Right atrium auricular region (tissue), 2 donors: ENCODE data around the gene PRAMEF14. TPM values are rescaled to one million over a fixed set of nuclear protein-coding genes. Genes with fewer than 3 reads are reported as not detected.
"Not testable (repeated sequence)": the region's sequence is repeated elsewhere in the genome, so short reads cannot be mapped to it uniquely, and the experiment has no call there.

Experiments
- DNase-seq: peaks from one replicate; pipeline ENCODE4 v3.0.0-alpha.2; 2019; ENCODE audit warnings: low spot score
- H3K27ac ChIP-seq, 2 donors: fragments of 200-600 bp; sonication (generic); 1 replicate in 1 of 2; 2 replicates in 1 of 2; pipeline ENCODE4 v1.5.1; 2016 to 2019
- H3K27me3 ChIP-seq, 2 donors: fragments of 200-600 bp; sonication (generic); one replicate each; pipeline versions ENCODE4 v1.5.1 to v1.6.0; 2017 to 2019
- H3K36me3 ChIP-seq: fragments of 200-600 bp; sonication (generic); one replicate; pipeline ENCODE4 v1.5.1; 2016
- H3K4me1 ChIP-seq, 2 donors: fragments of 200-600 bp; sonication (generic); one replicate each; pipeline versions ENCODE4 v1.5.1 to v1.6.0; 2017 to 2019
- H3K4me3 ChIP-seq, 2 donors: fragments of 200-600 bp; sonication (generic); 1 replicate in 1 of 2; 2 replicates in 1 of 2; pipeline ENCODE4 v1.5.1; 2017 to 2019; ENCODE audit warnings: mild to moderate bottlenecking in 1 of 2, moderate library complexity in 1 of 2
- H3K9me3 ChIP-seq, 2 donors: fragments of 200-600 bp; sonication (generic); one replicate each; pipeline ENCODE4 v1.5.1; 2019
- CTCF ChIP-seq, 2 donors: fragments of 200-600 bp; sonication (generic); IDR thresholded peaks; one replicate each; pipeline ENCODE4 v1.5.1; 2019; ENCODE audit warnings: antibody characterized with exemption in 2 of 2
- total RNA-seq, 2 donors: library from RNA; depleted of rRNA; stranded (reverse); fragments of >200 nt; gene quantifications; one replicate each; pipeline ENCODE4 v1.1.0, GENCODE V29; 2016

PRAMEF14 gene
- total RNA-seq, 2 donors from 2014 or later: not detected

GRCh38 chr1:13356774-13357173 is 9.8 kb upstream of the PRAMEF14 start:
- not testable (repeated sequence) for H3K27me3 ChIP-seq, DNase-seq, H3K36me3 ChIP-seq, H3K4me3 ChIP-seq, H3K27ac ChIP-seq, H3K9me3 ChIP-seq, H3K4me1 ChIP-seq
- TF ChIP-seq CTCF (IDR thresholded peaks at IDR 0.05): peak in 1 of 2 donors; percentile 64

GRCh38 chr1:13354475-13354874 is 7.5 kb upstream of the PRAMEF14 start:
- H3K36me3 ChIP-seq, H3K4me3 ChIP-seq, H3K9me3 ChIP-seq, H3K4me1 ChIP-seq, H3K27me3 ChIP-seq, H3K27ac ChIP-seq, DNase-seq: not testable (repeated sequence)

- H3K36me3 ChIP-seq, DNase-seq, H3K4me1 ChIP-seq, H3K9me3 ChIP-seq, H3K27ac ChIP-seq, H3K27me3 ChIP-seq, H3K4me3 ChIP-seq: not testable (repeated sequence)
These were observed 6.5 kb upstream of the PRAMEF14 start for GRCh38 chr1:13353476-13353875.

- not testable (repeated sequence) for DNase-seq, H3K4me1 ChIP-seq, H3K4me3 ChIP-seq, H3K9me3 ChIP-seq, H3K27ac ChIP-seq, H3K27me3 ChIP-seq, H3K36me3 ChIP-seq
These were observed 4.4 kb downstream of the PRAMEF14 start for GRCh38 chr1:13342496-13342895.

- not testable (repeated sequence) for H3K4me3 ChIP-seq
These were observed 31.7 kb downstream of the PRAMEF14 start, which contains the start of gene PRAMEF15 for GRCh38 chr1:13315281-13315680. PRAMEF15 (plus strand) TSS chr1:13315581; CDS start chr1:13318408, 2,827 bp downstream.

GRCh38 chr1:13303239-13303638 is 43.7 kb downstream of the PRAMEF14 start, which contains the start of gene PRAMEF33:
PRAMEF33 (plus strand) TSS chr1:13303539; CDS start chr1:13305955, 2,416 bp downstream.
- not testable (repeated sequence) for H3K27me3 ChIP-seq

More at GRCh38 chr1:13315281-13315680, 31.7 kb downstream of the PRAMEF14 start, which contains the start of gene PRAMEF15:
- not testable (repeated sequence) for DNase-seq, H3K9me3 ChIP-seq, H3K4me1 ChIP-seq, H3K27me3 ChIP-seq, H3K36me3 ChIP-seq, H3K27ac ChIP-seq

GRCh38 chr1:13302197-13302596 is 44.7 kb downstream of the PRAMEF14 start:
- H3K27ac ChIP-seq, H3K4me1 ChIP-seq, H3K9me3 ChIP-seq, H3K27me3 ChIP-seq, H3K36me3 ChIP-seq, H3K4me3 ChIP-seq, DNase-seq: not testable (repeated sequence)

More at GRCh38 chr1:13303239-13303638, 43.7 kb downstream of the PRAMEF14 start, which contains the start of gene PRAMEF33:
- H3K4me3 ChIP-seq, H3K9me3 ChIP-seq, H3K4me1 ChIP-seq, DNase-seq, H3K36me3 ChIP-seq, H3K27ac ChIP-seq: not testable (repeated sequence)

GRCh38 chr1:13298699-13299098 is 48.2 kb downstream of the PRAMEF14 start:
- not testable (repeated sequence) for H3K9me3 ChIP-seq, H3K4me3 ChIP-seq, H3K4me1 ChIP-seq, DNase-seq, H3K27me3 ChIP-seq, H3K27ac ChIP-seq, H3K36me3 ChIP-seq

- H3K36me3 ChIP-seq, H3K27me3 ChIP-seq, DNase-seq, H3K9me3 ChIP-seq, H3K4me1 ChIP-seq, H3K4me3 ChIP-seq, H3K27ac ChIP-seq: not testable (repeated sequence)
These were observed 49.6 kb downstream of the PRAMEF14 start for GRCh38 chr1:13297216-13297931.

Other genes with a start within 250 kb of the PRAMEF14 start
- not detected for gene HNRNPCL2, start 230.3 kb downstream of the PRAMEF14 start, total RNA-seq
- gene PRAMEF26, start 191.1 kb downstream of the PRAMEF14 start, total RNA-seq: not detected
- not detected for gene HNRNPCL4, start 181.5 kb downstream of the PRAMEF14 start, total RNA-seq
- not detected for gene PRAMEF9, start 175.3 kb downstream of the PRAMEF14 start, total RNA-seq
- not detected for gene PRAMEF13, start 145.7 kb downstream of the PRAMEF14 start, total RNA-seq
- gene PRAMEF18, start 121.0 kb downstream of the PRAMEF14 start, total RNA-seq: not detected
- not detected for gene PRAMEF5, start 92.9 kb downstream of the PRAMEF14 start, total RNA-seq
- not detected for gene PRAMEF8, start 62.0 kb downstream of the PRAMEF14 start, total RNA-seq
- not detected for gene PRAMEF33, start 43.6 kb downstream of the PRAMEF14 start, total RNA-seq
- gene PRAMEF15, start 31.6 kb downstream of the PRAMEF14 start, total RNA-seq: not detected
- not detected for gene PRAMEF19, start 24.8 kb upstream of the PRAMEF14 start, total RNA-seq
- not detected for gene PRAMEF17, start 42.5 kb upstream of the PRAMEF14 start, total RNA-seq
- gene PRAMEF20, start 63.3 kb upstream of the PRAMEF14 start, total RNA-seq: not detected
- gene LRRC38, start 166.9 kb upstream of the PRAMEF14 start, total RNA-seq: under 1 TPM in 1 of 2 donors, not detected in 1; 0.98 TPM
- gene PDPN, start 236.7 kb upstream of the PRAMEF14 start, total RNA-seq: 10 to 100 TPM; 17.3 to 28.9 TPM